ENCODE measurements around the gene PXN. TPM values are rescaled to one million over a fixed set of nuclear protein-coding genes. Genes with fewer than 3 reads are reported as not detected.
A peak's percentile ranks its signal among the peaks of the same experiment; 100 is the strongest.

PXN gene
- total and polyA plus RNA-seq, 10 donors, result 22.3 to 161 (median 114) TPM

DNA sequence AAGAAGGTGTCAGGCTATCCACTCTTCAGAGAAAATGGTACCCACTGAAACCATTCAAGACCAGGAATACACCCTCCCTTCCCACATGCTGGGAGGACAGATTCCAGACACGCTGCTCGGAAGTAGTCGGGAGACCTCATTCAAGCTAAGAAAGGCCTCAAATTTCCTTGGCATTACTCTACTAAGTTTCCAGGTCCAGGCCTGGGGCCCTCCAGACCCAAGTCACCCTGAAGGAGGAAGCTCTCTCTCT, 37.6 kb downstream of the PXN start:
- 56 to 70% (median 61%) methylated on average over 3 of the region's 3 CpGs for WGBS, 5 donors
- Histone ChIP-seq H3K27ac (peak overlapping the region in 6 of 8 donors; percentile 85 to 92 (median 88)), H3K36me3 (peaks cover 0 to 30% (median 15%) of the 10 kb centered on the region in 6 donors), H3K4me3 (peak overlapping the region in 1 of 8 donors; percentile 55), H3K9me3 (no peaks in the 10 kb centered on the region), H3K4me1 (peaks cover 71 to 97% (median 92%) of the 10 kb centered on the region in 6 donors), H3K27me3 (replicated peaks in 1 of 7) (peaks cover 0 to 45% (median 0%) of the 10 kb centered on the region in 7 donors)
- DNase-seq, result no peak
- intact Hi-C loops (cut with DNase I; ENCODE audit: low total_unique reads), result no loop called here
- TF ChIP-seq POLR2AphosphoS5 (IDR thresholded peaks at IDR 0.05), result no peak
- no peak for TF ChIP-seq POLR2A (IDR thresholded peaks at IDR 0.05)
- TF ChIP-seq, protein P1, sequence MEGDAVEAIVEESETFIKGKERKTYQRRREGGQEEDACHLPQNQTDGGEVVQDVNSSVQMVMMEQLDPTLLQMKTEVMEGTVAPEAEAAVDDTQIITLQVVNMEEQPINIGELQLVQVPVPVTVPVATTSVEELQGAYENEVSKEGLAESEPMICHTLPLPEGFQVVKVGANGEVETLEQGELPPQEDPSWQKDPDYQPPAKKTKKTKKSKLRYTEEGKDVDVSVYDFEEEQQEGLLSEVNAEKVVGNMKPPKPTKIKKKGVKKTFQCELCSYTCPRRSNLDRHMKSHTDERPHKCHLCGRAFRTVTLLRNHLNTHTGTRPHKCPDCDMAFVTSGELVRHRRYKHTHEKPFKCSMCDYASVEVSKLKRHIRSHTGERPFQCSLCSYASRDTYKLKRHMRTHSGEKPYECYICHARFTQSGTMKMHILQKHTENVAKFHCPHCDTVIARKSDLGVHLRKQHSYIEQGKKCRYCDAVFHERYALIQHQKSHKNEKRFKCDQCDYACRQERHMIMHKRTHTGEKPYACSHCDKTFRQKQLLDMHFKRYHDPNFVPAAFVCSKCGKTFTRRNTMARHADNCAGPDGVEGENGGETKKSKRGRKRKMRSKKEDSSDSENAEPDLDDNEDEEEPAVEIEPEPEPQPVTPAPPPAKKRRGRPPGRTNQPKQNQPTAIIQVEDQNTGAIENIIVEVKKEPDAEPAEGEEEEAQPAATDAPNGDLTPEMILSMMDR (IDR thresholded peaks at IDR 0.05 in 8 of 11, conservative IDR thresholded peaks at IDR 0.05 in 3 of 11), result no peak

DNA sequence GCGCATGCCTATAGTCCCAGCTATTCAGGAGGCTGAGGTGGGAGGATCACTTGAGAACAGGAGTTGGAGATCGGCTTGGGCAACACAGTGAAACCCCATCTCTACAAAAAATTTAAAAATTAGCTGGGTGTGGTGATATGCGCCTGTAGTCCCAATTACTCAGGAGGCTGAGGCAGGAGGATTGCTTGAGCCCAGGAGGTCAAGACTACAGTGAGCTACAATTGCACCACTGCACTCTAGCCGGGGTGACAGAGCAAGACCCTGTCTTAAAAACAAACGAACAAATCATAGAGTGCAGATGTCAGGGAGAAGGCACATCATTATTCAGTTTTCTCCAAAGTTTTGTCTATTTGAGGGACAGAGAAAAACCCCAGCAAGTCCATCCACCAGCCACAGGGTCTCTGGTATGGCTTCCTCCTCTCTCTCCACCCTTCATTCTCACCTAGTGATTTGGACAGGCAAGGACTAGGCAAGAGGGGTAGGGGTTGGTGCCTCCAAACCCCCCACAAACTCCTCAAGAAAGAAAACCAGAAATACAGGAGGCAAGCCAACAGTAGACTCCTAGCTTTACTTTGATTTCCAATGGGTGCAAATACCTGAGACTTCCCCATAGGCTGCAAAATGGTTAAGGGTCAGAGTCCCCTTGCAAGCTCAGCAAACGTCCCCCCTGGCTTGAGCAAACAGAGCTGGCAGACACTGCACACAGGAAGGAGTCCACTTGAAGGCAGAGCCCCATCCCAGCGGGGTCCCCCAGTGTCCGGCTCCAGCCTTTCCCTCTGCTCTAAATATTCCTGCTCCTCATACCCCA, 38.1 kb downstream of the PXN start:
- Histone ChIP-seq H3K36me3 (peaks cover 4 to 36% (median 20%) of the 10 kb centered on the region in 6 donors), H3K27ac (peak overlapping the region in 5 of 8 donors; percentile 87 to 92 (median 88)), H3K4me1 (peaks cover 65 to 92% (median 87%) of the 10 kb centered on the region in 6 donors), H3K27me3 (replicated peaks in 1 of 7) (peaks cover 0 to 50% (median 0%) of the 10 kb centered on the region in 7 donors), H3K9me3 (no peaks in the 10 kb centered on the region), H3K4me3 (peak overlapping the region in 1 of 8 donors; percentile 55)
- WGBS, 5 donors, result 76 to 89% (median 84%) methylated on average over 8 of the region's 8 CpGs
- intact Hi-C loops (cut with DNase I; ENCODE audit: low total_unique reads), result no loop called here
- no peak for DNase-seq
- TF ChIP-seq POLR2AphosphoS5 (IDR thresholded peaks at IDR 0.05) (no peak), POLR2A (IDR thresholded peaks at IDR 0.05) (no peak)
- TF ChIP-seq, protein P1 (IDR thresholded peaks at IDR 0.05 in 8 of 11, conservative IDR thresholded peaks at IDR 0.05 in 3 of 11), result no peak

DNA sequence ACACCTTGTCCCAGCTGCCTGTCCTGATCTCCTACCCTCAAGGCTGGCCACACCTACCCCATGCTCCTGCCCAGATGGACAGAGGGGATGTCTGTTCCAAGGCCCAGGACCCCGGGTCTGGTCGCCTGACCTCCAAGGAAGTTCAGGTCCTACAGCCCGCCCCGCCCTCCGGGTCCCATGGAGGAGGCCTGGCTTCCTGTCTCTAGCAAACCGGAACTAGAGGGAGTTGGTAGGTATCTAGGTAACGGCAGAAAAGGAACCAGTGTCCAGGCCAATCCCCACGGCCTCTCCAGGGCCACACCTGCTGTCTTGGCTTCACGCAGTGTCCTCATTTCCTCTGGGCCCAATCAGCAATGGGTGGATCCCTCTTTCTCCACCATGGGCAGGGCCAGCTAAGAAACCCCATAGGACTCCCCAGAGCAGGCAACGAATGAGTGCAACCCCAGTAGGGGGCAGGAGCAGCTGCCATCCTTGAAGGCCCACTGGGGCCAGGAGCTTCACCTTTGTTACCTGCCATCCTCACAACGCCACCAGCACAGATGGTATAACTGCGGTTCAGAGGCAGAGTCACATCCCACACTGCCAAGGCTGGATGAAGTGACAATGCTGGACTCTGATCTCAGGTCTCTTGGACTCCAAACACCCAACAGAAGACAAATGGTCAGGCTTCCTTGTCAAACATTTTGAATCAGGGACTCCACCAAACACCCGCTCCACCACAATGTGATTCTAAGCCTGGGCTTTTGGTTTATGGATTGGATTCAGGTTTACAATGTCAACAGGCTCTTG, 39.5 kb downstream of the PXN start:
- H3K9me3 ChIP-seq, result no peaks in the 10 kb centered on the region
- peak; percentile 90 for DNase-seq
- 33 to 57% (median 43%) methylated on average over 11 to 13 of the region's 13 CpGs for WGBS, 5 donors
- H3K27ac ChIP-seq, result peak overlapping the region in 7 of 8 donors; percentile 67 to 92 (median 68)
- peaks cover 0 to 43% (median 0%) of the 10 kb centered on the region in 7 donors for H3K27me3 ChIP-seq (replicated peaks in 1 of 7)
- H3K4me1 ChIP-seq, result peaks cover 52 to 78% (median 73%) of the 10 kb centered on the region in 6 donors
- intact Hi-C loops (cut with DNase I; ENCODE audit: low total_unique reads), result no loop called here
- H3K36me3 ChIP-seq, result peaks cover 6 to 50% (median 34%) of the 10 kb centered on the region in 6 donors
- H3K4me3 ChIP-seq, result peak overlapping the region in 1 of 8 donors; percentile 45
- TF ChIP-seq POLR2AphosphoS5 (IDR thresholded peaks at IDR 0.05), result peak; percentile 49 to 71 (median 63)
- no peak for TF ChIP-seq POLR2A (IDR thresholded peaks at IDR 0.05)

DNA sequence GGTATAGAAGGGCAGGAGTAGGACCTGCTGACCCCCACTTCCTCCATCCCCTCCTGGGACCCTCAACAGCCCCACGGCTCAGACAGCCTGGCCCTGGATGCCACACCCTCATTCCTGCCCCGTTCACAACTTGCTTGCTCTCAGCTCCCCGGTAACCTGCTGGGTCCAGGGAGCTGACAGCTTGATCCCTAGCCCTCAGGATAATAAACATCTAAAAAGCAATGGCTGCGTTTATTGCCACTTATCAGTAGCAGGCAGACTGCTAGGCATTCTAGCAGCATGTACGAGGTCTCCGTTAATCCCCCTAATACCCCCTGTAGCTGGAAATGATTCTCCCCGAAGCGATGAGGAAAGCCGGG, 40.4 kb downstream of the PXN start:
- Histone ChIP-seq H3K9me3 (no peaks in the 10 kb centered on the region), H3K27me3 (replicated peaks in 1 of 7) (peaks cover 0 to 35% (median 0%) of the 10 kb centered on the region in 7 donors), H3K27ac (peak overlapping the region in 7 of 8 donors; percentile 67 to 92 (median 68)), H3K4me3 (peak overlapping the region in 3 of 8 donors; percentile 13 to 45 (median 16)), H3K36me3 (peaks cover 6 to 58% (median 43%) of the 10 kb centered on the region in 6 donors), H3K4me1 (peaks cover 43 to 69% (median 65%) of the 10 kb centered on the region in 6 donors)
- 41 to 55% (median 51%) methylated on average over 9 of the region's 9 CpGs for WGBS, 5 donors
- TF ChIP-seq, protein P1 (IDR thresholded peaks at IDR 0.05 in 8 of 11, conservative IDR thresholded peaks at IDR 0.05 in 3 of 11), result no peak
- TF ChIP-seq POLR2A (IDR thresholded peaks at IDR 0.05) (no peak), POLR2AphosphoS5 (IDR thresholded peaks at IDR 0.05) (no peak)
- no peak for DNase-seq
- intact Hi-C loops (cut with DNase I; ENCODE audit: low total_unique reads), result no loop called here
